ENCODE results near the gene DMD.

DNA sequence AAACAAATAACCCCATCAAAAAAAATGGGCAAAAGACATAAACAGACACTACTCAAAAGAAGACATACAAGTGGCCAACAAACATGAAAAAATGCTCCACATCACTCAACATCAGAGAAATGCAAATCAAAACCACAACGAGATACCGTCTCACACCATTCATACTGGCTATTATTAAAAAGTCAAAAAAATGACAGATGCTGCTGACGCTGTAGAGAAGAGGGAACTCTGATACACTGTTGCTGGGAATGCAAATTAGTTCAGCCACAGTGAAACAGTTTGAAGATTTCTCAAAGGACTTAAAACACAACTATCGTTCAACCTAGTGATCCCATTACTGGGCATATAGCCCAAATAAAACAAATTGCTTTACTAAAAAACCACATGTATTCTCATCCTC lies 1468.3 kb downstream of the DMD start:
- TF ChIP-seq CTCF (IDR thresholded peaks at IDR 0.05; ENCODE audit: insufficient read depth, low read depth, low read length): no peak
- no peak for TF ChIP-seq EZH2 (IDR thresholded peaks at IDR 0.05; ENCODE audit: insufficient read depth, low read length)

Data from astrocyte (in vitro differentiated cells and primary cell).